ENCODE measurements around the gene PGM5.

DNA sequence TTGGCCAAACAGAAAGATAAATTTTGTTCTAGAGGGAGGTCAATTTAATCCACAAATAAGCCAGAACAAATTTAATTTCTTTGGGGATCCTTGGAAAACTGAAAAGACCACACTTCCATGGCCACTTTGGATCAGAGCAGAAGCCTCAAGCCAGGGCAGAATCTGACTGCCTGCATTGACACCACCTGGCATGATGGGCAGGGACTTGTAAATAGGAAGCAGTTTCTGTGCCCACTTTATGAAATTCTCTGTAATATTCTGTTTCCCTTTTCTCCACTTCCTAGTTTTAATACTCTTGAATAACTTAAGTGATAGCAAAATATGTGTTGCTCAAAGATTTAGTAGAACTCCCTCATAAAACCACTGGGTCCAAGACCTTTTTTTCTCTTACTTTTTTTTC lies 191.0 kb downstream of the PGM5 start:
- TF ChIP-seq, protein P1, sequence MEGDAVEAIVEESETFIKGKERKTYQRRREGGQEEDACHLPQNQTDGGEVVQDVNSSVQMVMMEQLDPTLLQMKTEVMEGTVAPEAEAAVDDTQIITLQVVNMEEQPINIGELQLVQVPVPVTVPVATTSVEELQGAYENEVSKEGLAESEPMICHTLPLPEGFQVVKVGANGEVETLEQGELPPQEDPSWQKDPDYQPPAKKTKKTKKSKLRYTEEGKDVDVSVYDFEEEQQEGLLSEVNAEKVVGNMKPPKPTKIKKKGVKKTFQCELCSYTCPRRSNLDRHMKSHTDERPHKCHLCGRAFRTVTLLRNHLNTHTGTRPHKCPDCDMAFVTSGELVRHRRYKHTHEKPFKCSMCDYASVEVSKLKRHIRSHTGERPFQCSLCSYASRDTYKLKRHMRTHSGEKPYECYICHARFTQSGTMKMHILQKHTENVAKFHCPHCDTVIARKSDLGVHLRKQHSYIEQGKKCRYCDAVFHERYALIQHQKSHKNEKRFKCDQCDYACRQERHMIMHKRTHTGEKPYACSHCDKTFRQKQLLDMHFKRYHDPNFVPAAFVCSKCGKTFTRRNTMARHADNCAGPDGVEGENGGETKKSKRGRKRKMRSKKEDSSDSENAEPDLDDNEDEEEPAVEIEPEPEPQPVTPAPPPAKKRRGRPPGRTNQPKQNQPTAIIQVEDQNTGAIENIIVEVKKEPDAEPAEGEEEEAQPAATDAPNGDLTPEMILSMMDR (IDR thresholded peaks at IDR 0.05) = no peak
- TF ChIP-seq POLR2A (IDR thresholded peaks at IDR 0.05) = no peak
